Activated CD8-positive, alpha-beta memory T cell treated with anti-CD3 and anti-CD28 coated beads for 36 hours (primary cell): Measurements from ENCODE around the gene RAD51B. TPM values are rescaled to one million over a fixed set of nuclear protein-coding genes. Genes with fewer than 3 reads are reported as not detected.

Experiments
- CTCF ChIA-PET: fragments of 350-600 bp; sonication (Branson Sonifier 250); formaldehyde crosslinking; loops from one replicate; lab custom pipeline; 2021; ENCODE audit warnings: antibody characterized with exemption; lab: Charles Lee
- POLR2A ChIA-PET: fragments of 350-600 bp; sonication (Branson Sonifier 250); formaldehyde crosslinking; loops from one replicate; lab custom pipeline; 2021; ENCODE audit warnings: antibody characterized with exemption; lab: Charles Lee
- total RNA-seq, 2 experiments: library from RNA; stranded (reverse); gene quantifications; one replicate each; pipeline ENCODE4 v1.2.3, GENCODE V29; 2021

RAD51B gene
- total RNA-seq, 2 experiments from 2014 or later = 25.0 to 26.0 TPM

GRCh38 chr14:68325267-68325807 is 505.8 kb downstream of the RAD51B start:
- CTCF ChIA-PET = no interaction called here
- POLR2A ChIA-PET = interaction anchor here (0.7 kb wide), 1 partner anchor 43 kb away, joined by 7 read pairs; no protein-coding TSS in a partner anchor

- ChIA-PET POLR2A (no interaction called here), CTCF (no interaction called here)
Measured at GRCh38 chr14:68327231-68327630, 507.7 kb downstream of the RAD51B start.

GRCh38 chr14:68328509-68328908 is 508.9 kb downstream of the RAD51B start:
- POLR2A ChIA-PET = no interaction called here
- CTCF ChIA-PET = no interaction called here

GRCh38 chr14:68331426-68331825 is 511.8 kb downstream of the RAD51B start:
- ChIA-PET CTCF (interaction anchor here (1.2 kb wide), 1 partner anchor 17 kb away, joined by 3 read pairs; no protein-coding TSS in a partner anchor), POLR2A (interaction anchor here (0.7 kb wide), 1 partner anchor 10 kb away, joined by 4 read pairs; no protein-coding TSS in a partner anchor)

GRCh38 chr14:68331991-68332390 is 512.4 kb downstream of the RAD51B start:
- POLR2A ChIA-PET = interaction anchor here (0.7 kb wide), 1 partner anchor 11 kb away, joined by 4 read pairs; no protein-coding TSS in a partner anchor
- CTCF ChIA-PET = interaction anchor here (1.2 kb wide), 1 partner anchor 16 kb away, joined by 3 read pairs; no protein-coding TSS in a partner anchor

GRCh38 chr14:68333262-68333661 is 513.7 kb downstream of the RAD51B start:
- POLR2A ChIA-PET = no interaction called here
- CTCF ChIA-PET = no interaction called here

- POLR2A ChIA-PET = no interaction called here
- CTCF ChIA-PET = interaction anchor here (0.7 kb wide), 1 partner anchor 400 kb away, joined by 6 read pairs; no protein-coding TSS in a partner anchor
Measured at GRCh38 chr14:68335312-68335711, 515.7 kb downstream of the RAD51B start.

DNA sequence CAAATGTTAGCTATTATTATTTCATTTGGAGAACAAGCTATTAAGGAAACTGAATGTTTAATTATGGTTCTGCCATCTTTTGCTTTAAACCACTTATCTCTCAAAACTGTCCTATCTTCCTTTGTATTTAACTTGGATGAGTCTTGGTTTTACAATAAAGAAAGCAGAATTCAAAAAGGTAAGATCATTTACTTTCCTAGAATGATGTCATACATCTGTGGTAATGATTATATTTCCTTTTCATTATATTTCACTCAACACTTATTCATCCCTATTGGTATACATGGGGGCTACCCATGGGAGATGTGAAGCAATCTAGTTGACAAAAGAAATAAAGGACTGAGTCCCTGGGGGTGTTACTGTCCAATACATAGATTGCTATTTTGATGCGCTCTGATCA is 516.6 kb downstream of the RAD51B start:
- ChIA-PET CTCF (no interaction called here), POLR2A (no interaction called here)

- ChIA-PET CTCF (no interaction called here), POLR2A (no interaction called here)
Measured at GRCh38 chr14:68337279-68337678, 517.7 kb downstream of the RAD51B start.

GRCh38 chr14:68340262-68340661 is 520.7 kb downstream of the RAD51B start:
- ChIA-PET CTCF (no interaction called here), POLR2A (no interaction called here)

DNA sequence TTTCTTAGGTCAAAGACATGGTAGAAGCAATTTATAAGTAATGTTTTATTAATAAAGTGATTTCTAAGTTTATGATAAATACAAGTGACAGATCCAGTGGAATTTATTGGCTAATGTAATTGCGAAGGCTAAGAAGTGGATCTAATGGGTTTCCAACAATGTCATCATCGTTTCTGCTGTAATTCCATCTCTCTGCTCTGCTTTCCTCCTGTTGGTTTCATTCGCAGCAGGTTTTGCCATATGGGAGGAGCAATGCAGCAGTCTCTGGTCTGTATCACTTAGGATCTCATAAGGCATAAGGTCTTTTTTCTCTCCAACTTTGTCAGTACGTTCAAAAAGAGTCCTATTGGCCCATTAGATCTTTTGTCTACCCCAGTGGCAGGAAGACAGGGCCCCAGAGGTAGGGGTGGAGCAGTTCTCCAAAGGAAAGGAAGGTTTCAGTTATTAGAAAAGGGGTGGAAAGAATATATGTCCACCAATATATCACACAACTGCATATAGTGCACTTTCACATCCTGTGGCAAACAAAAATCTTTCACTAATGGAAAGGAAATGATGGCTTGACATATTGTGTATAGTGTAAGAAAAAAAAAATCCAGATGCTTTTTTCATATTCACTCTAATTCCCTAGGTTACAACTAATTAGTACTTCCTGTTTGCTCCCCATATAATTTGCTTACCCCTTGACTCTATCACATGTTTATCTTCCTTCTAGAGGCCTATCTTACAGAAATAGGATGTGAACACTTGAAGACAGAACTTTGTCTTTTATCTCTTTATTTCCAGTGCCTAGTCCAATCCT is 522.0 kb downstream of the RAD51B start:
- ChIA-PET CTCF (no interaction called here), POLR2A (no interaction called here)

GRCh38 chr14:68342216-68342763 is 522.7 kb downstream of the RAD51B start:
- ChIA-PET CTCF (no interaction called here), POLR2A (no interaction called here)

DNA sequence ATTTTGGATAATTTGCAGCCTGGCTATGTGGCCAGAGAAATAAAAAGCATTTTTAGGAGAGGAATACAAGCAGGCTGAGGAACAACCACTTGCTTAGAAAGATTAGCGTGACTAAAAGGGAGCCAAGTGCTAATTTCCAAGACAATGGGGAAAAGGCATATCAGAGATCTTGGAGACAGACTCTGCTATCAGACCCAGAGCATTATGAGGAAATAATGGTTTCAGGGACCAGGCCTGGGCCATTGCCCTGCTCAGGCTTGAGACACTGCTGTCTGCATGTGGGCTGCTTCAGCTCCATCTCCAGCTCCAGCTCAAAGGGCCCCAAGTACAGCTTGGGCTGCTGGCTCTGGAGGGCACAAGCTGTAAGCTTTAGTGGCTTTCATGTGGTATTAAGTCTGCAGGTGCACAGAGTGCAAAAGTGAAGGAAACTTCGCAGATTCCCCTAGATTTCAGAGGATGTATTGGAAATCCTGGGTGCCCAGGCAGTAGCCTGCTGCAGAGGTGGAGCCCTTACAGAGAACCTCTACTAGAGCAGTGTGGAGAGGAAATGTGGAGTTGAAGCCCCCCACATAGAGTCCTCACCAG is 524.0 kb downstream of the RAD51B start:
- POLR2A ChIA-PET = no interaction called here
- CTCF ChIA-PET = no interaction called here

DNA sequence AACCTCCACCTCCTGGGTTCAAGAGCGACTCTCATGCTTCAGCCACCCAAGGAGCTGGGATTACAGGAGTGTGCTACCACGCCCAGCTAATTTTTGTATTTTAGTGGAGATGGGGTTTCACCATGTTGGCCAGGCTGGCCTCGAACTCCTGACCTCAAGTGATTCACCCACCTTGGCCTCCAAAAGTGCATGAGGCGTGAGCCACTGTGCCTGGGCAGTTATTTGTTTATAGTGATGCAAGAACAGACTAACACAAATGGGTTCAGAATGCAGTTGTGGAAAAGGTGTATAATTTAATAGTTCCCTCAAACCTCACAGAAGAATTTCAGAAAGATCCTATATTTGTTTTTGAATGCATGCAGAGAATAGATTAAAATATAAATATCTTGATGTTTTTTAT is 526.2 kb downstream of the RAD51B start:
- POLR2A ChIA-PET = no interaction called here
- CTCF ChIA-PET = no interaction called here

GRCh38 chr14:68346556-68347343 is 527.2 kb downstream of the RAD51B start:
- ChIA-PET POLR2A (no interaction called here), CTCF (no interaction called here)

- POLR2A ChIA-PET = no interaction called here
- CTCF ChIA-PET = no interaction called here
Measured at GRCh38 chr14:68349900-68350629, 530.5 kb downstream of the RAD51B start.

DNA sequence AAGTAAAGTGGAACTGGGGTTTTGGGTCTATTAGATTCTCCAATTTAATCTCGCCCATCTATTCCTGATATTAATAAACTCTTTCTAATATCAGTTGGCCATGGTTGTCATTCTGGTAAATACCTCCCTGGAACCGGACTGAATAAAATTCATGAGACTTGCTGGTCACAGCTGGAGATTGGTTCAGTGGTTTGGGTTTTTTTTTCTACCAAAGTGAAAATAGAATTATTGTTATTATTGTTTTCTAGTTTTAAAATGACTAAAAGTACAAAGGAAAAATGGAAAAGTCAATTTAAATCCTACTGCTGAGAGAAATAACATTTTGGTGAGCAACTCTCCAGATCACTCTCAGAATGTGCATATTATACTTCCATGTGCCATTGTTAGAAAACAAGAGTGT is 535.8 kb downstream of the RAD51B start:
- ChIA-PET POLR2A (no interaction called here), CTCF (no interaction called here)

- POLR2A ChIA-PET = interaction anchor here (0.5 kb wide), 1 partner anchor 112 kb away, joined by 3 read pairs; no protein-coding TSS in a partner anchor
- CTCF ChIA-PET = no interaction called here
Measured at GRCh38 chr14:68357777-68358176, 538.2 kb downstream of the RAD51B start.

- POLR2A ChIA-PET = interaction anchor here (0.5 kb wide), 1 partner anchor 113 kb away, joined by 3 read pairs; no protein-coding TSS in a partner anchor
- CTCF ChIA-PET = no interaction called here
Measured at GRCh38 chr14:68358500-68358899, 538.9 kb downstream of the RAD51B start.
